Neuronal stem cell (in vitro differentiated cells): Measurements from ENCODE around the gene PDE9A.

ENCODE experiments used
- DNase-seq: peaks from one replicate; pipeline ENCODE4 v3.0.0-alpha.2; 2013; ENCODE audit warnings: low spot score
- H2AFZ ChIP-seq: one replicate; pipeline ENCODE4 v1.6.1; 2013; ENCODE audit warnings: mild to moderate bottlenecking, low read length, inconsistent platforms
- H2AK5ac ChIP-seq: 2 replicates; pipeline ENCODE4 v1.6.1; 2013; ENCODE audit warnings: low read depth, mild to moderate bottlenecking, inconsistent platforms, low read length, moderate library complexity, mixed read lengths
- H2BK120ac ChIP-seq: 2 replicates; pipeline ENCODE4 v1.6.1; 2013; ENCODE audit warnings: low read depth, mild to moderate bottlenecking, inconsistent platforms, low read length, moderate library complexity, mixed read lengths
- H2BK12ac ChIP-seq: one replicate; pipeline ENCODE4 v1.6.1; 2013; ENCODE audit warnings: low read length, inconsistent platforms
- H2BK15ac ChIP-seq: 2 replicates; pipeline ENCODE4 v1.6.1; 2013; ENCODE audit warnings: mild to moderate bottlenecking, low read length, inconsistent platforms, mixed read lengths
- H2BK5ac ChIP-seq: one replicate; pipeline ENCODE4 v1.6.1; 2013; ENCODE audit warnings: inconsistent platforms, mild to moderate bottlenecking, low read length, moderate library complexity
- H3K14ac ChIP-seq: one replicate; pipeline ENCODE4 v1.6.1; 2013; ENCODE audit warnings: low read length, inconsistent platforms
- H3K18ac ChIP-seq: 2 replicates; pipeline ENCODE4 v1.6.1; 2013; ENCODE audit warnings: low read length, inconsistent platforms
- H3K23ac ChIP-seq: 2 replicates; pipeline ENCODE4 v1.6.1; 2013; ENCODE audit warnings: low read depth, mild to moderate bottlenecking, mixed read lengths, low read length, inconsistent platforms; ENCODE audit not compliant: poor library complexity
- H3K27ac ChIP-seq: replicated peaks from 3 replicates; pipeline ENCODE4 v1.5.1; 2013; ENCODE audit warnings: low read length, inconsistent platforms
- H3K27me3 ChIP-seq, 3 experiments: 2 replicates each; pipeline ENCODE4 v1.6.1; 2013; ENCODE audit warnings: low read length in 3 of 3, mild to moderate bottlenecking in 2 of 3, inconsistent platforms in 1 of 3, low read depth in 1 of 3, mixed read lengths in 1 of 3, moderate library complexity in 1 of 3; ENCODE audit not compliant: control insufficient read depth in 3 of 3, insufficient read depth in 3 of 3
- H3K36me3 ChIP-seq, 2 donors: replicated peaks in 1 of 2; 2 replicates each; pipeline ENCODE4 v1.6.1; 2013; ENCODE audit warnings: low read length in 2 of 2; ENCODE audit not compliant: control insufficient read depth in 2 of 2, insufficient read depth in 2 of 2
- H3K4ac ChIP-seq: 2 replicates; pipeline ENCODE4 v1.6.1; 2013; ENCODE audit warnings: inconsistent platforms, mild to moderate bottlenecking, low read length, moderate library complexity
- H3K4me1 ChIP-seq, 2 donors: 1 replicate in 1 of 2; 2 replicates in 1 of 2; pipeline ENCODE4 v1.6.1; 2013; ENCODE audit warnings: low read length in 2 of 2, low read depth in 1 of 2; ENCODE audit not compliant: control insufficient read depth in 2 of 2, insufficient read depth in 1 of 2
- H3K4me2 ChIP-seq: one replicate; pipeline ENCODE4 v1.6.1; 2013; ENCODE audit warnings: mild to moderate bottlenecking, low read length, inconsistent platforms; ENCODE audit not compliant: insufficient read depth, poor library complexity, severe bottlenecking
- H3K4me3 ChIP-seq, 2 donors: 2 replicates each; pipeline ENCODE4 v1.5.1; 2013; ENCODE audit warnings: low read length in 2 of 2, mild to moderate bottlenecking in 2 of 2, inconsistent platforms in 1 of 2, moderate library complexity in 1 of 2
- H3K79me1 ChIP-seq: one replicate; pipeline ENCODE4 v1.6.1; 2013; ENCODE audit warnings: low read depth, mild to moderate bottlenecking, inconsistent platforms, low read length, moderate library complexity
- H3K9ac ChIP-seq: one replicate; pipeline ENCODE4 v1.6.1; 2013; ENCODE audit warnings: mild to moderate bottlenecking, low read depth, low read length, inconsistent platforms; ENCODE audit not compliant: poor library complexity
- H3K9me3 ChIP-seq, 2 donors: replicated peaks in 1 of 2; 2 replicates each; pipeline versions ENCODE3 to v1.6.1; 2013; ENCODE audit warnings: low read length in 2 of 2, mild to moderate bottlenecking in 2 of 2, inconsistent platforms in 1 of 2, low read depth in 1 of 2, mixed read lengths in 1 of 2, moderate library complexity in 1 of 2; ENCODE audit not compliant: control insufficient read depth in 2 of 2, insufficient read depth in 1 of 2
- H4K8ac ChIP-seq: one replicate; pipeline ENCODE4 v1.6.1; 2013; ENCODE audit warnings: low read depth, mild to moderate bottlenecking, inconsistent platforms, low read length, moderate library complexity
- H4K91ac ChIP-seq: one replicate; pipeline ENCODE4 v1.6.1; 2013; ENCODE audit warnings: low read length, low read depth, mild to moderate bottlenecking, inconsistent platforms; ENCODE audit not compliant: poor library complexity
- WGBS, 2 donors: extraction: QIAGEN DNeasy Blood & Tissue Kit; methylation state at CpG; one replicate each; pipeline ENCODE4 v1.1.7; 2013; ENCODE audit warnings: missing lambda C conversion rate in 2 of 2, mixed read lengths in 1 of 2; ENCODE audit not compliant: insufficient read length in 2 of 2, insufficient replicate concordance in 1 of 2; ENCODE audit errors: extremely low coverage in 2 of 2; 5-methylcytosine and 5-hydroxymethylcytosine counted together

Gene PDE9A

GRCh38 chr21:42672699-42673458 is 19.5 kb downstream of the PDE9A start:
- Histone ChIP-seq H2BK120ac (no peak overlapping the region), H3K4me1 (peaks cover 28 to 41% of the 10 kb centered on the region in 2 donors), H3K27ac (peak overlapping the region; percentile 29), H3K9ac (no peak overlapping the region), H3K23ac (peak overlapping the region; percentile 8), H3K18ac (peak overlapping the region; percentile 55), H3K14ac (no peak overlapping the region), H4K91ac (no peak overlapping the region), H2AK5ac (no peak overlapping the region), H2AFZ (peak overlapping the region; percentile 27), H2BK15ac (no peak overlapping the region), H4K8ac (no peak overlapping the region), H3K27me3 (peaks cover 0 to 2% (median 0%) of the 10 kb centered on the region in 3 experiments), H3K4me3 (no peak overlapping the region), H3K4ac (no peak overlapping the region), H3K36me3 (peaks cover 8 to 14% of the 10 kb centered on the region in 2 donors), H3K4me2 (no peak overlapping the region), H2BK12ac (no peak overlapping the region), H3K79me1 (peaks cover 9% of the 10 kb centered on the region), H2BK5ac (no peak overlapping the region), H3K9me3 (peaks cover 0 to 5% of the 10 kb centered on the region in 2 donors)
- peak; percentile 26 for DNase-seq
- WGBS, 2 donors = no CpG with 5 or more reads among the region's 24 CpGs

DNA sequence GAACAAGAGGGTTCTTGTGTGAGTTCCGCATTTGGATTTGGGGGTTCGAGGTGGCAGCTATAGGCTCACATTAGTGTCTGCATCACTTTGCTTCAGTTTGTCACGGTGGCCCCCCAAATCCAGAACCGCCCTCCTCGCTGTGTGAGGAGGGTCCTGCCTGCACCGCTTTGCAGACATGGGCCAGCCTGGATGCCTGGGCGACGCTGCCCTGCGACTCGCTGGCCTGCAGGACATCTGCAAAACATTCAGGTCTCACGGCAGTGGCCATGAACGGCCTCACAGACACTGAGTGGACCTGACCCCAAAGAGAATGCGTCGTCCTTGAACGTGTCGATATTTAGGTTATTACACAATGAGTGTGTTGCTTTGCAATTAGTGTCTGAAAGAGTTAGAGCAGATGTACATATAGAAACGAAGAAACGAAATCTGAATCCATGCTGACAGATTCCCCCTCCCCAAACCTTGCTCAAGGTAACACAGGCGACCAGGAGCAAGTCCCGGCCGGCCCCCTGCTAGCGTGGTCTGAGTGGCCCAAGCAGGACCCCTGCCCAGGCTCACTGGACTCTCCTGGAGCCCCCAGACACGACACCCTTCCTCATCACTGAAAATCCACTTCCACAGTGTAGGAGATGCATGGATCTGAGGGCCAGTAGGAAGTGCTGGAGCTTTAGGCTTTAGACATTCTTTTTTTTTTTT is 20.4 kb downstream of the PDE9A start:
- Histone ChIP-seq H3K27me3 (peaks cover 0 to 2% (median 0%) of the 10 kb centered on the region in 3 experiments), H3K14ac (peak overlapping the region; percentile 6)
- no peak for DNase-seq

DNA sequence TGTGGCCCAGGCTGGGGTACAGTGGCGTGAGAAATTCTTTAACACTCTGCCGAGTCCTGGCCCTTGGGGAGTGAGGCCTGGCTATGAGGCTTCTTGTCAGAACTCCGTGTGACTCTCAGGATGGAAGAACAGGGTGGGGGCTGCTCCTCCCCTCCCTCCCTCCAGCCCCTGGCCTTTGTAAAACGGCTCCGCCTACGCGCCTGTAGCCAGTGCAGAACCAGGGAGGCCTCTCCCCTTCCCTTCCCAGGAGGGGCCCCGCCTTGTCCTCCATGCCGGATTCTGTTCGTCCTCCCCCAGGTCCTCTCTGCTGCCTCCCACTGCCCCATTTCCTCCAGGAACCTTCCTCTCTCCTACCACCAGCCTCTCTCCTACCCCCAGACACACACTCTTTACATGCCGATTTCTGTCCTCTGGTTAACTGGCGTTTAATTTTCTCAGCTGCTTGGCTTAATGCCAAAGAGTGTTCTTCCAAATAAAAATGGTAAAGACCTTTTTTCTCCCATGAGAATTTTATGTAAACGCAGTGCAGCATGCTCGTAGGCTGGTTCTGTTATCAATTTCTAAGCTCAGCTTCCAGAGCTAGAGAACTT is 21.0 kb downstream of the PDE9A start:
- H4K8ac ChIP-seq = no peak overlapping the region
- H3K18ac ChIP-seq = no peak overlapping the region
- no peak overlapping the region for H3K27ac ChIP-seq
- peaks cover 0 to 2% (median 0%) of the 10 kb centered on the region in 3 experiments for H3K27me3 ChIP-seq
- peaks cover 26 to 32% of the 10 kb centered on the region in 2 donors for H3K4me1 ChIP-seq
- no peak overlapping the region for H3K4ac ChIP-seq
- no peak overlapping the region for H3K9ac ChIP-seq
- H3K4me3 ChIP-seq = no peak overlapping the region
- no peak overlapping the region for H3K14ac ChIP-seq
- H3K36me3 ChIP-seq = peaks cover 11 to 14% of the 10 kb centered on the region in 2 donors
- no peak overlapping the region for H2BK120ac ChIP-seq
- H2BK12ac ChIP-seq = no peak overlapping the region
- peak overlapping the region; percentile 25 for H2AFZ ChIP-seq
- no CpG with 5 or more reads among the region's 14 CpGs for WGBS, 2 donors
- H3K79me1 ChIP-seq = peaks cover 9% of the 10 kb centered on the region
- H4K91ac ChIP-seq = no peak overlapping the region
- H2AK5ac ChIP-seq = no peak overlapping the region
- H3K4me2 ChIP-seq = no peak overlapping the region
- H2BK5ac ChIP-seq = no peak overlapping the region
- no peak overlapping the region for H3K23ac ChIP-seq
- H3K9me3 ChIP-seq = peaks cover 0 to 5% of the 10 kb centered on the region in 2 donors
- no peak overlapping the region for H2BK15ac ChIP-seq
- DNase-seq = peak; percentile 38

More for the DNA sequence above, 20.4 kb downstream of the PDE9A start:
- Histone ChIP-seq H2BK120ac (no peak overlapping the region), H3K9ac (peak overlapping the region; percentile 70), H3K4ac (no peak overlapping the region), H3K27ac (no peak overlapping the region), H4K91ac (no peak overlapping the region), H3K36me3 (peaks cover 8 to 14% of the 10 kb centered on the region in 2 donors), H2AFZ (peak overlapping the region; percentile 25), H3K23ac (no peak overlapping the region), H3K9me3 (peaks cover 0 to 5% of the 10 kb centered on the region in 2 donors), H3K79me1 (peaks cover 9% of the 10 kb centered on the region), H3K4me2 (no peak overlapping the region), H2AK5ac (no peak overlapping the region), H3K18ac (peak overlapping the region; percentile 87), H3K4me3 (no peak overlapping the region), H2BK12ac (no peak overlapping the region), H3K4me1 (peaks cover 26 to 34% of the 10 kb centered on the region in 2 donors), H2BK15ac (no peak overlapping the region), H2BK5ac (no peak overlapping the region), H4K8ac (no peak overlapping the region)
- no CpG with 5 or more reads among the region's 23 CpGs for WGBS, 2 donors

DNA sequence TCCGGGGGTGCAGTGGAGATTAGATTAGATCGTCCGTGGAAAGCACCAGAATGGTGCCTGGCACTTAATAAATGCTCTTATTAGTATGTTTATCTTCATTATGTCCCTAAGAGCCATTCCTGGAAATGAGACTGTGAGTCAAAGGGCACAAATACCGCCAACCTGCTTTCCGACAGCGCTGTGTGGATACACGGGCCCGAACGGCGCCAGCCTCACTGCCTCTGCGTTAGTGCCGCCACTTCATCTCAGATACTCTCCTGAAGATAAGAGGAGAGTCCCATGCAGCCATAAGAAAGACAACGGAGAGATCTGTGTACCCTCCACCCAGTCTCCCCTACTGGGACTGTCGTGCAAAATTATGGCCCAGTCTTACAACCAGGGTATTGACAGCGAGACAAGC is 22.0 kb downstream of the PDE9A start:
- H3K4me2 ChIP-seq = no peak overlapping the region
- no peak overlapping the region for H3K18ac ChIP-seq
- H3K27ac ChIP-seq = no peak overlapping the region
- H3K4ac ChIP-seq = no peak overlapping the region
- H3K23ac ChIP-seq = no peak overlapping the region
- H2AK5ac ChIP-seq = no peak overlapping the region
- H3K14ac ChIP-seq = no peak overlapping the region
- no peak for DNase-seq
- H4K8ac ChIP-seq = no peak overlapping the region
- H3K9ac ChIP-seq = no peak overlapping the region
- H2BK5ac ChIP-seq = no peak overlapping the region
- peaks cover 0 to 1% (median 0%) of the 10 kb centered on the region in 3 experiments for H3K27me3 ChIP-seq
- no peak overlapping the region for H3K4me3 ChIP-seq
- peaks cover 5 to 8% of the 10 kb centered on the region in 2 donors for H3K36me3 ChIP-seq
- peaks cover 7% of the 10 kb centered on the region for H3K79me1 ChIP-seq
- no peak overlapping the region for H2BK12ac ChIP-seq
- no peak overlapping the region for H2BK120ac ChIP-seq
- no peak overlapping the region for H2BK15ac ChIP-seq
- no CpG with 5 or more reads among the region's 15 CpGs for WGBS, 2 donors
- no peak overlapping the region for H4K91ac ChIP-seq
- peaks cover 25 to 32% of the 10 kb centered on the region in 2 donors for H3K4me1 ChIP-seq
- H3K9me3 ChIP-seq = peaks cover 0 to 1% of the 10 kb centered on the region in 2 donors
- H2AFZ ChIP-seq = no peak overlapping the region
